NCI-H128 (cell line): ENCODE data around the gene MC2R.
"Not testable (repeated sequence)": the region's sequence is repeated elsewhere in the genome, so short reads cannot be mapped to it uniquely, and the experiment has no call there.

ENCODE experiments used
- DNase-seq: peaks from one replicate; lab custom pipeline; 2025; ENCODE audit not compliant: unreplicated experiment; lab: John Stamatoyannopoulos, UW

The MC2R gene

DNA sequence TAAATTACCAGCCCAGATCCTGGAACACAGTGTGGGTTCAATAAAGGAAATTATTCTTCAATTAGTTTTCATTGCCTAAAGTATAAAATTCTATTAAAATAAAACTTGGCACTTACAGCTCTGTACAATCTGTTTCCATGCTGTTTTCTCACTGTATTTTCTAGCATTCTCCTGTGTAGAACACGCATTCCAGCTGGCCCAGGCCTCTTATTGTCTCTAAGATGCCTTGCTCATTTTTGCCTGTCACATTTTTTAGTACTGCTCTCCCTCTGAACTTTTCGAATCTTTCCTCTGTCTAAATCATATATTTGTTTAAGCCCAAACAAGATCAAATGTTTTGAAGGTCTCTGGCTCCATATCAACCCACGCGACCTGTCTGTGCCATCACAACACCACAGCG, 20.8 kb downstream of the MC2R start:
- DNase-seq, result no peak

DNA sequence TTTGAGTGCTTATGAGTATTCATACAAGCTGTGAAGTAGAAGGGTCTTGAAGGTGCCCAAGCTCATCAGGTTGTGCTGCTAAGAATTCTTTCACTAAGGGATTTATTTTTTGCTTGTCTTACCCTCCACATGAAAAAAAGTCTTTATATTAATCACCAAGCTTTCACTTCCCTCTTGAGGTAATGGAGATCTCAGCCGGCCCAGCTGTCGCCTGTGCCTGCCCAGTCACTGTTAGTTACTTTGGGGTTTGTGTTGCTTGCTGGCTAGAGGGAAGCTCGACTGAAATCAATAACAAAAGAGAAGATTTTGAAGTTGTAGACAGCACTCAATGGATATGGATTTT, 21.9 kb downstream of the MC2R start:
- no peak for DNase-seq

DNA sequence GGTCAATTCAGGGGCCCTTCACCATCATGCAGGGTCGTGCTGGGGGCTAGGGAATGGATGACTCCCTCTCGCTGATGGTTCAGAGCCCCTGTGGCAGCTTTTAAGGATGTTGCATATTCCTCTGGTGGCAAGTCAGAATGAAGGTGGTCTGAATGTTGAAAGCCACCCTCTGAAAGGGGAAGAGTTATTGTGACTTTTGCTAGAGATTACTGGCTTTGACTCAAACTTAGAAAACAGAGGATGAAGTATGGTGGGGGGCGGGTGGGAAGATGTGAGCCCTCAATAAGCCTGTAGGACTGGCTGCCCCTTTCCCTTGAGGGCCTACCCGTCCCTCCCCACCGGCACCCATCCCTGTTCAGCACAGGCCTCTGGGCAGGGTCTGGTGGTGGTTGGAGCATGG, 23.2 kb downstream of the MC2R start:
- DNase-seq, result no peak

DNA sequence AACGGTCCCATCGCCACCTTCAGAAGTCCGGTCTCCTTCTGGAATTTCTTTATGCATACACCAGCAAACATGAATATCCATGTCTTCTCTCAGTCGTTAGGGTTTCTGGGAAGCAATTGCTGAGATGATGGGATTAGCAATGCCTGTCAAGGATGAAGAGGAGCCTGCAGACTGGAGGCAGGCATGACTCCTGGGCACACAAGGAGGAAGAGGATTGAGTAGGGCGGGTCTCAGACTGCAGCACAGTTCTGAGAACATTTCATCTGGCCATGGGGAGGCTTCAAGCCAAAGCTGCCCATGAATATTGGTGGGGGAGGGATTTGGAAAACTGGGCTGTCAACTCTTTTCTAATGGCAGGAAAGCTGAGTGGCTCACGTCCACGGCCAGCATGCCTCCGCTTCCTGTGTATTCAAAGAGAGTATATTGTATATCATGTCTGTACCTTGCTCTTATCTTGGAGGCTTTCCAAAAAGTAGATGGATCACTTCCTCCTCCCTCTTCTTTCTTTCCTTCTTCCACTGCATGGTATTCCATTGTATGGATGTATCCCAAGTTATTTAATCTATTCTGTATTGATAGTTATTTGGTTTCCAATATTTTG, 24.5 kb downstream of the MC2R start:
- no peak for DNase-seq

DNA sequence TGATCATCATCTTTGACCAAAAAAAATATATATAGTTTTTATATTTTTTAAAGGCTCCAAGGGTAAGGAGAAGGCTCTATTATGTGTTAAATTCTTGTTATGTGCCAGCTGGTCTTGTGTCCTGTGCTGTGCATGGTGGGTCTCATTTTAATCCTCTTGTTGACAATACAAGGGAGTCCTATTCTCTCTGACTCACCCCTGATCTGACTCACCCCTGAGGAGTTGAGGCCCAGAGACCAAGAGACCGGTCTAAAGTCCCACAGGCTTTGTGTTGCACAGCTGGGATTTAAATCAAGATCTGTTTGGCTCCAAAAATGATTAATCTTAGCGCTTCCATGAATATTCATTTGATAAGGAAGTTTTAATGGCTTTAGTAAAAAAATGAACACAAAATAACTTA, 25.7 kb downstream of the MC2R start:
- DNase-seq, result no peak

DNA sequence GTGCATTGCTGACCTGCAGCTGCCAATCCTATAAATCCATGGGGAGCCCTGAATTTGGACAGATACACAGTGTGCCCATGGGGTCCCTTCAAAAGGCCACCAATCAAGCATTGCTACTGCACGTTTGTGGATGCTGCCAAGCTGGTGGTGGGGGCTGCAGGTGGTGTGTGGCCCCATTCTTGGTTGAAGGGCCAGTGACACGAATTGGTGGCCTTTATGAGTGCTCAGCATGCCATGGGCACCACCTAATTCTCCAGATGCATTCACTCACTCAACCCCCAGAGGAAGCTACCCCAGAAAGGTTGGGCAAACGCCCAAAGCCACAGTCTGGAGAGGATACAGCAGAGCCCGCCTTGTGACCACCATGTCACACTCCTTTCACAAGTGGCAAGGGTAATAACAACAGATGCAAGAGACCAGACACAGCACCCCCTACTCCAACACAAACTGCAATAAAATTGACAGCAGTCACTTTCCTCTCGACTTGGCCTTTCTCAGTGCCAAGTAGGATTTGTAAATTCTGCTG, 27.1 kb downstream of the MC2R start:
- no peak for DNase-seq

DNA sequence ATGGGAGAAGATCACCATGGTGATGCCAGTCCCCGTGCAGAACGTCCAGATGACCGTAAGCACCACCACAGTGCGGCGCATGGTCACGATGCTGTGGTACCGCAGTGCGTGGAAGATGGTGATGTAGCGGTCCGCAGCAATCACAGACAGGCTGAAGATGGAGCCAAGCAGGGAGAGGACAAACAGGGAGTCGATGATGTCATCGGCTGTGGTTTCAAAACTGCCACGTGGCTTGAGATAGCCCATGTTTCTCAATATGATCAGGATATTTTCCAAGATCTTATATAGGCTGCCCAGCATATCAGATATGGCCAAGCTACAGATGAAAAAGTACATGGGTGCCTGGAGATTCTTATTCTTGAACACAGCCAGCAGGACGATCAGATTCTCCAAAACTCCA, 30.3 kb downstream of the MC2R start:
- DNase-seq, result no peak

DNA sequence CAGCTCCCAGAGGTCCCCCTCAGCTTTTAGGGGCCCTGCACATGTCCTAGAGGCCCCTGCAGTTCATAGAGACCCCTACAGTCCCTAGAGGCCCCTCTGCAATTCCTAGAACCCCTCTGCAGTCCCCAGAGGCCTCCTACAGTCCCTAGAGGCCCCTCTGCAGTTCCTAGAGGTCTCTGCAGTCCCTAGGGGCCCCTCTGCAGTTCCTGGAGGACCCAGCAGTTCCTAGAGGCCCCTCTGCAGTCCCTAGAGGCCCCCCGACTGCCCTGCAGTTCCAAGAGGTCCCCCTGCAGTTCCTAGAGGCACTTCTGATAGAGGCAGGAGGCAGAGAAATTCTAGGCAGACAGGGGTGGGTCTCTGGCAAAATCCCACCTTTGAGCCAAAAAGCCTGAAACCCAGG, 35.4 kb downstream of the MC2R start:
- DNase-seq, result no peak

DNA sequence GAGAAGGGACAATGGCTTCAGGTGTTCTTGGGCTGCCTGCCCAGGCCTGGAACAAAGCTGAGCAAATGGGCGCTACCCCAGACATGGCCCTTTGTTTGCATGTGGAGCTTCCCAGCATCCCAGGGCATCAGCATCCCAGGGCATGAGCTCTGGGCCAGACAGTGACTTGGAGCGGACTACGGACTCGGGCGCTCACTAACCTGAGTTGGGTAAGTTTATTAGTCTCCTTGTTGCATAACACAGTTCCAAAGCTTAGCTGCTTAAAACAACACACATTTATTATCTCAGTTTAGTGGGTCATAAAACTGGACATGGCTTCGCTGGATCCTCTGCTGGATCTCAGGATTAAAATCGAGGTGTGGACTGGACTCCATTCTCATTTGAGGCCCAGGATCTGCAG, 35.8 kb downstream of the MC2R start:
- no peak for DNase-seq

DNA sequence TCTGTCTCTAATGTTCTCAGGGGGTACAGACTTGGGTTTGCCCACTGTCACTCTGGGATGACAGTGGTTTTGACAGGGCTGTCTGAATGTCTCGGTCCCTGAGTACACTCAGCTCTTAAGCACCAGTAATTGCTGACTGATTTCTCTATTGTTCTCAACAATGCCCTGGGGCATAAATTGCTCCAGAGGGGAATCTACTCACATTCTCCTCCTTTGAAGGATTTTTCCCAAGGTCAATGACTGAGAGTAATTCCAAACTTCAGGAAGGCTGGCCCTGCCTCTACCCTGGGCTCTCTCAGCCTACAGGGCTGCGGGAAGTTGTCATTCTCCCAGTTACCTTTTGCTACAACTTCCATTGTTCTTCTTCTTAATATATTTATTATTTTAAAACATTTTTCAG, 36.5 kb downstream of the MC2R start:
- DNase-seq, result no peak

DNA sequence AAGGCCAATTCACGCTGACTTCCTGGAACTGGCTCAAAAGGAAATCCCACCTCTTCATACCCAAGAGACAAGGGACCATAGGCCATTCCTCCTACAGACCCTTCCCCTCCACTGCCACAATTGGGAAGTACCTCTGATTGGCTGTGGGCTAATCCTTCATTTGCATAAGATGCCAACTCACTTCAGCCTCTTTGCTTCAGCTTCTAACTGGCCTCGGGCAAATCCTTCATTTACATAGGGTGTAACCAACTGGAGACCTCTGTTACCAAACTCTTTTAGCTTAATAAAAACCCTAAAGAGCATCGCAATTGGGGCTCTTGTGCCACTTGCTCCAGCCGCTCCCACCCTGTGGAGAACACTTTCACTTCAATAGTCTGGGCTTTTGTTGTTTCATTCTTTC, 38.2 kb downstream of the MC2R start:
- no peak for DNase-seq

DNA sequence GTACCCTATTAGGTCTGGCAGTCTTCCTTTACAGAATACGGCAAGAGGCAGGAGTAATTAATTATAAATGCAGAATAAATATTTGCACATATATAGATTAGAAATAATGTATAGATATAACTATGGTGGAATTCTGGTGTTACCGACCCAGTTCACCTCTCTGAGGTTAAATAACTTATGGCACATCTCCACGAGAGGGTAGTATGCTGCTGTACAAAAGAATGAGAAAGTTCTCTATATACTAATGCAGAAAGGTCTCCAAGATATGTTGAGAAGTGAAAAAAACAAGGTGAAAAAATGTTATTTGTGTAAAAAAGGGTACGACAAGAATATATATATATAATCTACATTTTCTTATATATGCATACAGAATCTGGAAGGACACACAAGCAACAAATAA, 40.8 kb downstream of the MC2R start:
- DNase-seq, result no peak

DNA sequence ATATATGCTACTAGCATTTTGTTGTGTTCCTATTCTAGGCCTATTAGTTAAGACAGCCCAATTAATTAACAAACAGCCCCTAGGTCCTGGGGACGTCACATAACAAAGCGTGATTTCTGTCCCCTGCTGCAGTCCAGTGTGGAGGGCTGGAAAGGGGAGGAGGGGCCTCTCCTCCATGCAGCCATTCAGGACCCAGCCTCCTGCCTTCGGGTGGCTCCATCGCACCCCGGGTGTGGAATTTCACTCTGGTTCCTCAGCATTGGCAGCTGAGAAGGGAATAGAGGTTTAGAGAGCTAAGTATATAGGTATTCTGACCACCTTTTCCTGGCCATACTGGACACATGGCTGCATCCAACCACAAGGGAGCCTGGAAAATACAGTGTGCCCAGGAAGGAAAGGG, 42.4 kb downstream of the MC2R start:
- no peak for DNase-seq

DNA sequence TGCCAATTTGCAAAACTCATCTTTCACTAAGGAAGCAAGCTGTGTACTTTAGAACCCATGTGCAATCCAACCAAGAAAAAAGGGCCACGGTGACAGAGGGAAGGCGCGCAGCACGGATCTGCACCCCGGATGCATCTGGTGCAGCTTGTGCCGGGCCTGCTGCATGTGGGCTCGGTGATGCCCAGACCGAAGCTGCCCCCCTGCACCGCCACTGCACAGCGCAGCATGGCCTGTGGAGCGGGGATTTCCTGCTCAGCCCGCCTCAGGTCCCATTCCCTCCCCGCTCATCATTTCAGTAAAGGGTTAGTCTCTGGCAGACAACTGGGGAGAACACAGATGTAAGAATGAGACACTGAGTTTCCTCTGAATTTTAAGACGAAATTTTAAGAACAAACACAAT, 43.0 kb downstream of the MC2R start:
- no peak for DNase-seq

DNA sequence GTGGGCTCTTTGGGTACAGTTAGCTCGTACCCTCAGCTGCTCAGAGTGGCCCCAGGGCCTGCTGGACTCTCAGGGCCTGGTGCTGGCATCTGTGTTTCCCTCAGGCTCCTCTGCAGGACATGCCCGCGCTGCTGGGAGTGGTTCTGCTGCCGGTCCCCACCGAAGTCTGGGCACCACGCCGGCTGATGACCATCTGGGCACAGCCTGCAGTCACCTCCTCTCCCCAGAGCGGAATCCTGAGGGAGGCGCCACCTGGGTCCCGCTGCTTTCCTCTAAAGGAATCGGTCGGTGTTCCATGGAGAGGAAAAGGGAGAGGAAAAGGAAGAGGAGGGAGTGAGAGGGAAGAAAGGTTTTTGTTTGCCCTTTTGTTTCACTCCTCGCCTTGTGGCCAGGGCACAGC, 43.6 kb downstream of the MC2R start:
- DNase-seq, result no peak

DNA sequence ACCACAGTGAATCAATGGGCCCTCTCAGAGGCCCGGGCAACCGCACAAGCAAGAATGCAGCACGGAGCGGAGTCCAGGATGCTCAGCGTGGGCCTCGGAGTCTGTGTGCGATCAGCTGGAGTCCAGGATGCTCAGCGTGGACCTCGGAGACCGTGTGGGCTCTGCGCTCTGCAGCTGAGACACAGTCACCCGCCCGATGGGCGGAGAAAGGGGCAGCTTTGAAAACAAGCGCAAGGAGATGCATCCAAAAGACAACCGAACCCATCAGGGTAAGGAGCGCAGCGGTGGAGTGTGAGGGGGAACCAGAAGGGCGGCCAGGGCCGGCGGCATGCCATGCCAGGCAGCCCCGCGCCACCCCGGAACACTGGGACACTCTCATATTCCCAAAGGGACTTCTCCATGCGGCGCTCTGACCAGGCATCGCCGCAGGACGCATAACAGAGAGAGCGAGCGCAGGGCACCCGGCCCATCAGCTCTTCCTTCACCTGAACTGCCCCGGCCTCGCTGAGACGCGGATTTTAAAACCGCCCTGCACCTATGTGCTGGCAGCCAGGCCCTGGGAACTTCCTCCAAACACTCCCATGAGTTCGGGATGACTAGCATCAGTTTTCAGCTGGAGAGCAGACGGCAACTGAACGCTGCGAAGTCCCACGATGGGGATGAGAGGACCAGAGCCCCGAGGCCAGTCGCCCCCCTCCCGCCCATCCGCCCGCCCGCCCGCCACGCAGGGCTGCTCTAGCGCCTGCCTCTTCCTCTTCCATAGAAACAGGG, 46.6 kb downstream of the MC2R start:
- no peak for DNase-seq

DNA sequence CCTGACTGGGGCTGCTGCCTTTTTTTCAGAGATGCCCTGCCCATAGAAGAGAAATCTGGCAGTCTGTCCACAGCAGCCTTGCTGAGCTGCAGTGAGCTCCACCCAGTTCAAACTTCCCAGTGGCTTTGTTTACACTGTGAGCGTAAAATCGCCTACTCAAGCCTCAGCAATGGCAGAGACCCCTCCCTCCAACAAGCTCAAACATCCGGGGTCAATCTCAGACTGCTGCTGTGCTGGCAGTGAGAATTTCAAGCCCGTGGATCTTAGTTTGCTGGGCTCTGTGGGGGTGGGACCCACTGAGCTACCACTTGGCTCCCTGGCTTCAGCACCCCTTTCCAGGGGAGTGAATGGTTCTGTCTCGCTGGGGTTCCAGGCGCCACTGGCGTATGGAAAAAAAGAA, 52.4 kb downstream of the MC2R start:
- DNase-seq, result not testable (repeated sequence)

DNA sequence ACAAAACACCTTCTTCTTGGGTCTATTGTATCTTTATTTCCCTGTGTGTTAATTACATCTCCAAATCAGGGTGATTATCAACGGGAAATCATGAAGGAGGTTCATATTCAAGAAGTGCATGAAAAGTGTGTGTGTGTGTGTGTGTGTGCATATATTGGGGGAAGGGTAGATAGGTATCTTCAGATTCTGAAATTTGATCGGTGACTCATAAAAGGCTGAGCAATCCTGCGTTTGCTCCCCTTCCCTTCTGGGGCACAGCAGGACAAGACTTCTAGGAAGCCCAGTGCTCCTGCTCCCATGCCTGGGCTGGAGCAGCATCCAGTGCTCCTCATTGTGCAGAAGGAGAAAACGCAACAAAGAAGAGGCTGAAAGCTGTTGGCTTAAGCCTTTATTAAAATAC, 65.5 kb downstream of the MC2R start:
- no peak for DNase-seq

DNA sequence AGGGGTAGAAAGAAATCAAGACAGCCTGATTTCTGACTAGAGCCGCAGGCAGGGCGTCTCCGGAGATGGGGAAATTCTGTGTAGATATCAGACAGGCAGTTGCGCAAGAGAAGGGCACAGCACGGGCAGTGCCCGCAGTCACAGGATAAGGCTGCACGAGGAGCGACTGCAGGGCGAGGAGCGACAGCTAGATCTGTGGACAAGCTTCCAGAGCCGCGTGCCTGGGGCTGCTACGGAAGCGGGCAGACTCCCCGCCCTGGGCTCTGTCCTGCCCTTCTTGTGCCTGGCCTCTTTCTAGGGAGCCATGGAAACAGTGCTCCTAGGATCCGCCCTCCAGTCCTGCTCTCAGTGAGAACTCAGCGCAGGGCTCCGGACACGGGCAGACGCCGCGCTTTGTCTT, 78.8 kb downstream of the MC2R start:
- DNase-seq, result no peak

DNA sequence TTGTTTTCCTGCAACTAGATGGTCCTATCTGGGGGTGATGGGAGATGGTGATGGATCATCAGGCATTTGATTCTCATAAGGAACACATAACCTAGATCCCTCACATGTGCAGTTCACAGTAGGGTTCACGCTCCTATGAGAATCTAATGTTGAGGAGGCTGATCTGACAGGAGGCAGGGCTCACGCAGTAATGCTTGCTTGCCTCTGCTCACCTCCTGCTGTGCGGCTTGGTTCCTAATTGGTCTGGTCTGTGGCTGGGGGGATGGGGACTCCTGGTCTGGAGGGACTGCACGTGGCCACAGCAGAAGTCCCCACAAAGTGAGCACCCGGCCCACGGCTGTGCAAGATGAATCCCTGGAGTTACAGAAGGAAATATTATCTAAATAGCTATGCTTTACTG, 80.1 kb downstream of the MC2R start:
- DNase-seq, result no peak

DNA sequence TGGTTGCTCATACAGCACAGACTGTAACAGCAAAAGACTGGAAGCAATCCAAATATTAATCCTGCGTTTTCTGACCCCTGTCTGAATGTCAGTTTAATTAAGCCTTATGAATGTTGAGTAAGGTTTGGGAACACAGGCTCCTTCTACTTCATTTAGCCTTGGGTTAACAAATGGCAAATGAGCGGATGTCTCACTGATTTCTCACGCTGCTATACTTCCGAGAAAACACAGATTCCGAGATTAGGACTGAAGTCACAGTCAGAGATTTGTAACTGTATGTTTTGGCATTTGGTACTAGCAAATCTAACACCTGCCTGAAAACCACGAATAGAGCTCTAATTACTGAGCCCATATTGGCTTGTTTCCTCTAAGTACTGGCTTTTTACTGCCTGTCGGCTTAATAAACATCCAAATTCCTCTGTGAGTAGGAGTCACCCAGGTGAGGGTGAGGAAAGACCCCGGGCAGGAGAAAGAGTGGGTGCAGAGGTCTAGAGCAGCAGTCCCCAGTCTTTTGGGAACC, 80.8 kb downstream of the MC2R start:
- no peak for DNase-seq
